Activated CD4-positive, alpha-beta T cell treated with anti-CD3 and anti-CD28 coated beads, Interleukin-2, amount 10 ng/mL, durations not matched to agents 7 days and 5 days (primary cell): ENCODE results near the gene PICK1. TPM values are rescaled to one million over a fixed set of nuclear protein-coding genes. Genes with fewer than 3 reads are reported as not detected.

Experiments used
- CTCF ChIA-PET: fragments of 350-600 bp; sonication (Branson Sonifier 250); formaldehyde crosslinking; loops from one replicate; lab custom pipeline; 2021; ENCODE audit warnings: antibody characterized with exemption; lab: Charles Lee
- POLR2A ChIA-PET: fragments of 350-600 bp; sonication (Branson Sonifier 250); formaldehyde crosslinking; loops from one replicate; lab custom pipeline; 2021; ENCODE audit warnings: antibody characterized with exemption; lab: Charles Lee
- DNase-seq: peaks from one replicate; pipeline ENCODE4 v3.0.0-alpha.2; 2020
- H3K27ac Mint-ChIP-seq: one replicate; pipeline ENCODE4 v1.8.0; 2021; ENCODE audit warnings: mild to moderate bottlenecking, moderate library complexity, mixed read lengths
- H3K27me3 Mint-ChIP-seq: one replicate; pipeline ENCODE4 v1.8.0; 2021; ENCODE audit warnings: mixed read lengths
- H3K36me3 Mint-ChIP-seq: one replicate; pipeline ENCODE4 v1.8.0; 2021; ENCODE audit warnings: low read depth, mixed read lengths
- H3K4me1 Mint-ChIP-seq: one replicate; pipeline ENCODE4 v1.8.0; 2021; ENCODE audit warnings: mixed read lengths
- H3K4me3 Mint-ChIP-seq: one replicate; pipeline ENCODE4 v1.8.0; 2021; ENCODE audit warnings: mild to moderate bottlenecking, moderate library complexity, mixed read lengths
- H3K9me3 Mint-ChIP-seq: one replicate; pipeline ENCODE4 v1.8.0; 2021; ENCODE audit warnings: mixed read lengths
- total RNA-seq, 2 experiments: library from RNA; stranded (reverse); gene quantifications; one replicate each; pipeline ENCODE4 v1.2.3, GENCODE V29; 2021

Gene PICK1
- total RNA-seq, 2 experiments from 2014 or later = 15.2 to 15.4 TPM

- Mint-ChIP-seq H3K4me3 (no peak overlapping the region), H3K36me3 (peaks cover 3% of the 10 kb centered on the region), H3K9me3 (no peaks in the 10 kb centered on the region), H3K27ac (no peak overlapping the region), H3K4me1 (no peaks in the 10 kb centered on the region), H3K27me3 (no peaks in the 10 kb centered on the region)
- POLR2A ChIA-PET = interaction anchor here (0.7 kb wide), 1 partner anchor 22 kb away, joined by 3 read pairs; no protein-coding TSS in a partner anchor
- CTCF ChIA-PET = interaction anchor here (0.9 to 2.4 kb wide), 3 partner anchors 13 to 31 kb away, joined by 3 to 6 read pairs (median 4); partner anchors contain the start of gene PICK1
- DNase-seq = no peak
Measured at GRCh38 chr22:38069372-38070249, 12.4 kb downstream of the PICK1 start.

GRCh38 chr22:38070250-38070921 lies 13.2 kb downstream of the PICK1 start:
- CTCF ChIA-PET = interaction anchor here (0.9 to 2.4 kb wide), 3 partner anchors 13 to 30 kb away, joined by 3 to 6 read pairs (median 4); partner anchors contain the start of gene PICK1
- no peaks in the 10 kb centered on the region for H3K27me3 Mint-ChIP-seq
- no peak overlapping the region for H3K27ac Mint-ChIP-seq
- H3K9me3 Mint-ChIP-seq = no peaks in the 10 kb centered on the region
- no peak for DNase-seq
- peaks cover 3% of the 10 kb centered on the region for H3K36me3 Mint-ChIP-seq
- POLR2A ChIA-PET = interaction anchor here (0.7 kb wide), 1 partner anchor 21 kb away, joined by 3 read pairs; no protein-coding TSS in a partner anchor
- no peak overlapping the region for H3K4me3 Mint-ChIP-seq
- H3K4me1 Mint-ChIP-seq = no peaks in the 10 kb centered on the region

GRCh38 chr22:38071421-38072321 lies 14.5 kb downstream of the PICK1 start:
- DNase-seq = no peak
- ChIA-PET POLR2A (no interaction called here), CTCF (interaction anchor here (1.6 to 2.4 kb wide), 2 partner anchors 15 to 19 kb away, joined by 4 to 6 read pairs; partner anchors contain the start of gene PICK1)
- no peaks in the 10 kb centered on the region for H3K9me3 Mint-ChIP-seq
- H3K27ac Mint-ChIP-seq = no peak overlapping the region
- H3K36me3 Mint-ChIP-seq = no peaks in the 10 kb centered on the region
- H3K4me3 Mint-ChIP-seq = no peak overlapping the region
- H3K27me3 Mint-ChIP-seq = no peaks in the 10 kb centered on the region
- H3K4me1 Mint-ChIP-seq = no peaks in the 10 kb centered on the region

GRCh38 chr22:38072322-38073149 lies 15.3 kb downstream of the PICK1 start:
- H3K36me3 Mint-ChIP-seq = no peaks in the 10 kb centered on the region
- ChIA-PET POLR2A (no interaction called here), CTCF (no interaction called here)
- H3K9me3 Mint-ChIP-seq = no peaks in the 10 kb centered on the region
- no peak overlapping the region for H3K27ac Mint-ChIP-seq
- no peaks in the 10 kb centered on the region for H3K4me1 Mint-ChIP-seq
- no peaks in the 10 kb centered on the region for H3K27me3 Mint-ChIP-seq
- H3K4me3 Mint-ChIP-seq = no peak overlapping the region
- DNase-seq = no peak

GRCh38 chr22:38073150-38074130 lies 16.2 kb downstream of the PICK1 start:
- Mint-ChIP-seq H3K9me3 (no peaks in the 10 kb centered on the region), H3K27ac (no peak overlapping the region), H3K27me3 (no peaks in the 10 kb centered on the region), H3K36me3 (no peaks in the 10 kb centered on the region), H3K4me1 (no peaks in the 10 kb centered on the region), H3K4me3 (no peak overlapping the region)
- CTCF ChIA-PET = interaction anchor here (0.6 kb wide), 1 partner anchor 817 kb away, joined by 4 read pairs; no protein-coding TSS in a partner anchor
- POLR2A ChIA-PET = no interaction called here
- DNase-seq = no peak

- H3K27me3 Mint-ChIP-seq = peaks cover 1% of the 10 kb centered on the region
- H3K9me3 Mint-ChIP-seq = no peaks in the 10 kb centered on the region
- no peak for DNase-seq
- ChIA-PET POLR2A (no interaction called here), CTCF (no interaction called here)
- H3K4me1 Mint-ChIP-seq = no peaks in the 10 kb centered on the region
- no peak overlapping the region for H3K27ac Mint-ChIP-seq
- no peaks in the 10 kb centered on the region for H3K36me3 Mint-ChIP-seq
- no peak overlapping the region for H3K4me3 Mint-ChIP-seq
Measured at GRCh38 chr22:38074181-38075104, 17.2 kb downstream of the PICK1 start.

GRCh38 chr22:38075105-38075825 lies 18.1 kb downstream of the PICK1 start:
- Mint-ChIP-seq H3K4me3 (no peak overlapping the region), H3K27ac (peak overlapping the region; percentile 64), H3K27me3 (peaks cover 9% of the 10 kb centered on the region), H3K4me1 (no peaks in the 10 kb centered on the region), H3K36me3 (no peaks in the 10 kb centered on the region), H3K9me3 (no peaks in the 10 kb centered on the region)
- no peak for DNase-seq
- CTCF ChIA-PET = no interaction called here
- POLR2A ChIA-PET = no interaction called here

- Mint-ChIP-seq H3K27ac (no peak overlapping the region), H3K27me3 (peaks cover 10% of the 10 kb centered on the region), H3K4me3 (no peak overlapping the region), H3K36me3 (no peaks in the 10 kb centered on the region), H3K4me1 (no peaks in the 10 kb centered on the region), H3K9me3 (no peaks in the 10 kb centered on the region)
- ChIA-PET CTCF (no interaction called here), POLR2A (no interaction called here)
- DNase-seq = no peak
Measured at GRCh38 chr22:38075961-38076360, 18.8 kb downstream of the PICK1 start.

- POLR2A ChIA-PET = no interaction called here
- H3K27me3 Mint-ChIP-seq = peaks cover 15% of the 10 kb centered on the region
- DNase-seq = no peak
- H3K36me3 Mint-ChIP-seq = no peaks in the 10 kb centered on the region
- no peak overlapping the region for H3K27ac Mint-ChIP-seq
- no peaks in the 10 kb centered on the region for H3K4me1 Mint-ChIP-seq
- no peak overlapping the region for H3K4me3 Mint-ChIP-seq
- CTCF ChIA-PET = no interaction called here
- no peaks in the 10 kb centered on the region for H3K9me3 Mint-ChIP-seq
Measured at GRCh38 chr22:38077096-38077495, 19.9 kb downstream of the PICK1 start.

GRCh38 chr22:38077595-38077994 lies 20.4 kb downstream of the PICK1 start:
- H3K27ac Mint-ChIP-seq = no peak overlapping the region
- ChIA-PET POLR2A (no interaction called here), CTCF (interaction anchor here (0.6 kb wide), 1 partner anchor 1017 kb away, joined by 3 read pairs; no protein-coding TSS in a partner anchor)
- H3K4me3 Mint-ChIP-seq = no peak overlapping the region
- no peak for DNase-seq
- peaks cover 15% of the 10 kb centered on the region for H3K27me3 Mint-ChIP-seq
- H3K9me3 Mint-ChIP-seq = no peaks in the 10 kb centered on the region
- H3K4me1 Mint-ChIP-seq = no peaks in the 10 kb centered on the region
- no peaks in the 10 kb centered on the region for H3K36me3 Mint-ChIP-seq
